Measurements from ENCODE around the gene TSPAN33. TPM values are rescaled to one million over a fixed set of nuclear protein-coding genes. Genes with fewer than 3 reads are reported as not detected.

The TSPAN33 gene
- total and polyA plus RNA-seq, 9 of the 15 experiments (the other 6 are each of a cell fraction or from before 2014, with no cell fraction given): 0.03 to 1.5 (median 0.23) TPM; not detected in 2

DNA sequence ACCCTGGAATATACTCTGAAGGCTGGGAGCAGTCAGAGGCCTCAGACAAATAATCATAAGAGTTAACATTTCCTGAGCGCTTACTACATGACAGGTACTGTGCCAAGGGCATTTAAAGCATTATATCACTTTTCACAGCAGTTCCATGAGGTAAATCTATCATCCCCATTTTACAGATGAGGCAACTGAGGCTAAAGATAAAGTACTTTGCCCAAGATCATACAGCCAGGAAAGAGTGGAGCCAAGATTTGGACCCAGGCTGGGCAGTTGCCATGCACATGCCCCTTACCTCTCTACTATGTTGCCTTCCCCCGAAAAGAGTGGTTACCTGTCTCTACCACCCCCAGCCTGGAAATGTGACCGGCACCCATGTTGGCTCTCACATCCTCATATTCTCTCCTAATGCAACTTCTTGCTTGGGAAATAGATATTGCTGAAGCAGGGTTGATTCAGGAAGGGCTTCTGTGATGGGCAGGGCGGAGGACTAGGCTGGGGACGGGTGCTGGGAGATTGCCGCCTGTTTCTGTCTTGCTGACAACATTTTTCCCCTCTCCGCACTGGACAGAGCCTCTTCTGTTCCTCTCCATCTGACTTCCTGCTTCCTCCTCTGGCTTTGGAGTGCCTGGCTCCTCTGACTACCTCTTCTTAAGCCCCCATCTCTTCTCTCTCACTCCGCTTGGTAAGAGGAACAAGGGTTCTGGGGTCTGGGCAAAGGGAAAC, 57.7 kb downstream of the TSPAN33 start:
- H3K36me3 ChIP-seq (ENCODE audit: control insufficient read depth, insufficient read depth, low read length): no peaks in the 10 kb centered on the region
- TF ChIP-seq BCOR (IDR thresholded peaks at IDR 0.05) (peak; percentile 92), HIVEP1 (CRISPR knock-in tag; IDR thresholded peaks at IDR 0.05) (no peak), RBM25 (IDR thresholded peaks at IDR 0.05; ENCODE audit: low read depth, low read length, severe bottlenecking) (peak; percentile 97), CHD4 (IDR thresholded peaks at IDR 0.05; ENCODE audit: insufficient read depth, insufficient replicate concordance, low read depth, low read length, poor library complexity, severe bottlenecking) (peak; percentile 70), ADNP (tag; IDR thresholded peaks at IDR 0.05) (peak; percentile 79), RCOR1 (IDR thresholded peaks at IDR 0.05; ENCODE audit: borderline replicate concordance in 1 of 2, low read depth in 2 of 2, low read length in 2 of 2) (peak in 1 of 2 experiments; percentile 46; a peak in 1 of 4 replicates), KDM1A (IDR thresholded peaks at IDR 0.05) (peak; percentile 35 to 69; a peak in 3 of 4 replicates)
- TF ChIP-seq, protein P1, sequence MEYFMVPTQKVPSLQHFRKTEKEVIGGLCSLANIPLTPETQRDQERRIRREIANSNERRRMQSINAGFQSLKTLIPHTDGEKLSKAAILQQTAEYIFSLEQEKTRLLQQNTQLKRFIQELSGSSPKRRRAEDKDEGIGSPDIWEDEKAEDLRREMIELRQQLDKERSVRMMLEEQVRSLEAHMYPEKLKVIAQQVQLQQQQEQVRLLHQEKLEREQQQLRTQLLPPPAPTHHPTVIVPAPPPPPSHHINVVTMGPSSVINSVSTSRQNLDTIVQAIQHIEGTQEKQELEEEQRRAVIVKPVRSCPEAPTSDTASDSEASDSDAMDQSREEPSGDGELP (CRISPR knock-in tag; IDR thresholded peaks at IDR 0.05; ENCODE audit: borderline replicate concordance): no peak
- no peak for DNase-seq (ENCODE audit: extremely low read depth in 1 of 4, low spot score in 3 of 4)
- H2AFZ ChIP-seq (ENCODE audit: low read depth, low read length): no peak overlapping the region
- no peaks in the 10 kb centered on the region for H3K9me3 ChIP-seq (replicated peaks; ENCODE audit: control insufficient read depth, insufficient read depth, low read depth, low read length)
- WGBS (ENCODE audit: insufficient coverage, low coverage, missing lambda C conversion rate): 8% methylated on average over 8 of the region's 8 CpGs
- H3K9ac ChIP-seq (ENCODE audit: insufficient read depth in 1 of 2, low read depth in 2 of 2, low read length in 2 of 2): no peak overlapping the region
- no peak overlapping the region for H3K27ac ChIP-seq (ENCODE audit: extremely low read depth, low read depth, low read length)
- peaks cover 63 to 73% of the 10 kb centered on the region in 2 experiments for H3K27me3 ChIP-seq (ENCODE audit: control insufficient read depth in 2 of 2, insufficient read depth in 2 of 2, low read length in 2 of 2)
- peaks cover 6% of the 10 kb centered on the region; the same call in 1 of the 2 replicates for H4K20me1 ChIP-seq (replicated peaks; ENCODE audit: control insufficient read depth, insufficient read depth, low read length)
- ChIA-PET CTCF (ENCODE audit: low intra/inter-chr PET ratio) (no interaction called here), POLR2A (no interaction called here)
- in situ Hi-C loops (cut with MboI): no loop called here
- no peaks in the 10 kb centered on the region for H3K9me1 ChIP-seq (ENCODE audit: control insufficient read depth, insufficient read depth, low read length)
- H3K4me3 ChIP-seq: no peak overlapping the region
- no peak for ATAC-seq
- H3K4me1 ChIP-seq (replicated peaks in 1 of 2; ENCODE audit: control insufficient read depth in 2 of 2, insufficient read depth in 2 of 2, low read length in 2 of 2): peaks cover 0 to 9% of the 10 kb centered on the region in 2 experiments; a peak in 1 of 5 replicates
- no peak for FAIRE-seq
- intact Hi-C loops (cut with micrococcal nuclease): no loop called here
- no peak overlapping the region for H3K4me2 ChIP-seq (ENCODE audit: insufficient read depth, low read length)
- no peaks in the 10 kb centered on the region for H3K79me2 ChIP-seq (ENCODE audit: control insufficient read depth, insufficient read depth, low read length)
- no TSS peak for BruUV-seq (replicated peaks)

Measured in K562 (cell line).